Keratinocyte (primary cell): ENCODE results near the gene GFOD2.

Source experiments
- CTCF ChIP-seq, 3 experiments: IDR thresholded peaks in 1 of 3; conservative IDR thresholded peaks in 1 of 3; optimal IDR thresholded peaks in 1 of 3; 2 replicates in 2 of 3; 3 replicates in 1 of 3; pipeline versions ENCODE3 to v1.5.1; 2011; ENCODE audit warnings: low read length in 3 of 3, mild to moderate bottlenecking in 3 of 3, moderate library complexity in 2 of 3, control low read depth in 1 of 3, inconsistent platforms in 1 of 3; ENCODE audit not compliant: insufficient read depth in 2 of 3; ENCODE audit errors: extremely low read depth in 1 of 3
- EZH2 ChIP-seq: IDR thresholded peaks from one replicate; pipeline ENCODE4 v1.6.1; 2012; ENCODE audit warnings: inconsistent platforms, mild to moderate bottlenecking, low read length, moderate library complexity

- peak in 1 of 3 experiments; percentile 27 for TF ChIP-seq CTCF (optimal IDR thresholded peaks at IDR 0.05 in 1 of 3, IDR thresholded peaks at IDR 0.05 in 1 of 3, conservative IDR thresholded peaks at IDR 0.05 in 1 of 3; ENCODE audit: extremely low read depth in 1 of 3, insufficient read depth in 2 of 3, low read length in 3 of 3)
- no peak for TF ChIP-seq EZH2
Measured at GRCh38 chr16:67676516-67676915, 42.6 kb downstream of the GFOD2 start.
